ENCODE measurements around the gene GLMP. TPM values are rescaled to one million over a fixed set of nuclear protein-coding genes. Genes with fewer than 3 reads are reported as not detected.

The GLMP gene
- total and polyA plus RNA-seq, 2 of the 13 experiments (the other 11 are each of a cell fraction or from before 2014, with no cell fraction given), result 44.6 to 75.8 TPM

DNA sequence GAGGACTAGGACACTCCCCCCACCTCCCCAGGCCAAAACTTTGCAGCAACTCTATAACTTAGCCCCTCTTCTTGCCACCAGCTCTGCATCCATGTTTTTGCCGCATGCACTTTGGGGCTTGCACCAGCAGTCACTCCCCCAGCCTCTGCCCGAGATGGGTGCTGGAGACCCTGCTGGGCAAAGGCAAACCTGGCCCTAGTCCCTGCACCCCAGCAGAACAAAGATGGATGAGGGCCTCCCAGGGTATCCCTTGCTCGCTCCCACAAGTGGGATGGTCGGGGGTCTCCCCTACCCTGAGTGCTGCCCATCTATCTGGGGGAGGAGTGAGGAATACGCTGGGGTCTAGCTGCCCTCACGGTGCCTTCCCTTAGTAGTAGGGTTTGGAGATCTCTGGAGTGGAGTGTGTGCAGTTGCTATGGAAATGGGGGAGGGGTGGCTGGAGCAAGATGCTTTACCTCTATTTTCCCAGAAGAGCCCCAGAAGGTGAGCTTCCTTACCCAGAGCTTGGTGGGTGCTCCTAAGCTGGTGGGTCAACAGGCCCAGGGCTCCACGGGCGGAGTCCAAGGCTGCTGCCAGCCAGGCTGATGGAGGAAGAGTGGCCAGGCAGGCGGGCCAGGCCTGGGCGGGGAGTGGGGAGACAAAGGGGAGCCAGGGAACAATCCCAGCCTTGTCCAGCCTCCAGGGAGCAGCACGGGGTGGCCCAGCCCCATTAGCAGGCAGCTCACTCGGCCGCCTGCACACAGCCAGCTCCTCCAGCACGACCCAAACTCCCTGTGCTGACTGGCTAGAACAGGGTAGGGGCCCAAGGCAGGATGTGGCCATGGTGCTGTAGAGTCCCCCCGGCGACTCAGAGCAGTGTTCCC is 47.8 kb downstream of the GLMP start, which contains the start of gene PAQR6 (continued):
- TF ChIP-seq ZNF782 (CRISPR knock-in tag; IDR thresholded peaks at IDR 0.05; ENCODE audit: borderline replicate concordance) (no peak), RBM22 (optimal IDR thresholded peaks at IDR 0.05; ENCODE audit: low read length) (peak; percentile 82), NFYB (CRISPR knock-in tag; IDR thresholded peaks at IDR 0.05) (no peak), ZNF546 (CRISPR knock-in tag; conservative IDR thresholded peaks at IDR 0.05) (no peak), ZNF678 (CRISPR knock-in tag; IDR thresholded peaks at IDR 0.05) (no peak), KLF13 (CRISPR knock-in tag; IDR thresholded peaks at IDR 0.05) (no peak), PCBP1 (IDR thresholded peaks at IDR 0.05; ENCODE audit: borderline replicate concordance, low read depth, low read length) (0 out of 2 replicates have a peak, but pooled peaks have one; percentile 9), ZNF496 (CRISPR knock-in tag; IDR thresholded peaks at IDR 0.05; ENCODE audit: insufficient replicate concordance) (no peak), GABPA (IDR thresholded peaks at IDR 0.05; ENCODE audit: low read depth, low read length) (no peak), GABPA (CRISPR knock-in tag; IDR thresholded peaks at IDR 0.05; ENCODE audit: low read depth) (no peak), ZNF552 (CRISPR knock-in tag; IDR thresholded peaks at IDR 0.05; ENCODE audit: borderline replicate concordance) (no peak), KDM5B (CRISPR knock-in tag; IDR thresholded peaks at IDR 0.05; ENCODE audit: borderline replicate concordance) (no peak), CBX5 (CRISPR knock-in tag; IDR thresholded peaks at IDR 0.05; ENCODE audit: borderline replicate concordance) (no peak), GPN1 (CRISPR knock-in tag; IDR thresholded peaks at IDR 0.05; ENCODE audit: borderline replicate concordance) (no peak), SCMH1 (CRISPR knock-in tag; IDR thresholded peaks at IDR 0.05; ENCODE audit: borderline replicate concordance) (no peak)
- TF ChIP-seq, protein P1, sequence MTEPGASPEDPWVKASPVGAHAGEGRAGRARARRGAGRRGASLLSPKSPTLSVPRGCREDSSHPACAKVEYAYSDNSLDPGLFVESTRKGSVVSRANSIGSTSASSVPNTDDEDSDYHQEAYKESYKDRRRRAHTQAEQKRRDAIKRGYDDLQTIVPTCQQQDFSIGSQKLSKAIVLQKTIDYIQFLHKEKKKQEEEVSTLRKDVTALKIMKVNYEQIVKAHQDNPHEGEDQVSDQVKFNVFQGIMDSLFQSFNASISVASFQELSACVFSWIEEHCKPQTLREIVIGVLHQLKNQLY (CRISPR knock-in tag; IDR thresholded peaks at IDR 0.05), result no peak
- TF ChIP-seq, protein P2, sequence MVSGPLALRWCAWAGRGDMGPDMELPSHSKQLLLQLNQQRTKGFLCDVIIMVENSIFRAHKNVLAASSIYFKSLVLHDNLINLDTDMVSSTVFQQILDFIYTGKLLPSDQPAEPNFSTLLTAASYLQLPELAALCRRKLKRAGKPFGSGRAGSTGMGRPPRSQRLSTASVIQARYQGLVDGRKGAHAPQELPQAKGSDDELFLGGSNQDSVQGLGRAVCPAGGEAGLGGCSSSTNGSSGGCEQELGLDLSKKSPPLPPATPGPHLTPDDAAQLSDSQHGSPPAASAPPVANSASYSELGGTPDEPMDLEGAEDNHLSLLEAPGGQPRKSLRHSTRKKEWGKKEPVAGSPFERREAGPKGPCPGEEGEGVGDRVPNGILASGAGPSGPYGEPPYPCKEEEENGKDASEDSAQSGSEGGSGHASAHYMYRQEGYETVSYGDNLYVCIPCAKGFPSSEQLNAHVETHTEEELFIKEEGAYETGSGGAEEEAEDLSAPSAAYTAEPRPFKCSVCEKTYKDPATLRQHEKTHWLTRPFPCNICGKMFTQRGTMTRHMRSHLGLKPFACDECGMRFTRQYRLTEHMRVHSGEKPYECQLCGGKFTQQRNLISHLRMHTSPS (CRISPR knock-in tag; IDR thresholded peaks at IDR 0.05; ENCODE audit: low read depth), result peak; percentile 26; the same call in 1 of the 2 replicates
- TF ChIP-seq, protein P3, sequence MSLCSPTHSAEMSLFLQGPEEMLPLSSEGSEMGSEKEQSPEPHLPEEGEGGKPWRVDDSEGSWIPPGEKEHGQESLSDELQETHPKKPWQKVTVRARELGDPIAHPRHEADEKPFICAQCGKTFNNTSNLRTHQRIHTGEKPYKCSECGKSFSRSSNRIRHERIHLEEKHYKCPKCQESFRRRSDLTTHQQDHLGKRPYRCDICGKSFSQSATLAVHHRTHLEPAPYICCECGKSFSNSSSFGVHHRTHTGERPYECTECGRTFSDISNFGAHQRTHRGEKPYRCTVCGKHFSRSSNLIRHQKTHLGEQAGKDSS (CRISPR knock-in tag; IDR thresholded peaks at IDR 0.05; ENCODE audit: borderline replicate concordance, low read depth), result no peak
- TF ChIP-seq, protein P4, sequence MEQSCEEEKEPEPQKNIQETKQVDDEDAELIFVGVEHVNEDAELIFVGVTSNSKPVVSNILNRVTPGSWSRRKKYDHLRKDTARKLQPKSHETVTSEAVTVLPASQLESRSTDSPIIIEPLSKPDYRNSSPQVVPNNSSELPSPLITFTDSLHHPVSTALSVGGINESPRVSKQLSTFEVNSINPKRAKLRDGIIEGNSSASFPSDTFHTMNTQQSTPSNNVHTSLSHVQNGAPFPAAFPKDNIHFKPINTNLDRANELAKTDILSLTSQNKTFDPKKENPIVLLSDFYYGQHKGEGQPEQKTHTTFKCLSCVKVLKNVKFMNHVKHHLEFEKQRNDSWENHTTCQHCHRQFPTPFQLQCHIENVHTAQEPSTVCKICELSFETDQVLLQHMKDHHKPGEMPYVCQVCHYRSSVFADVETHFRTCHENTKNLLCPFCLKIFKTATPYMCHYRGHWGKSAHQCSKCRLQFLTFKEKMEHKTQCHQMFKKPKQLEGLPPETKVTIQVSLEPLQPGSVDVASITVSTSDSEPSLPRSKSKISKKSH (CRISPR knock-in tag; IDR thresholded peaks at IDR 0.05; ENCODE audit: borderline replicate concordance), result no peak
- TF ChIP-seq, protein P5, sequence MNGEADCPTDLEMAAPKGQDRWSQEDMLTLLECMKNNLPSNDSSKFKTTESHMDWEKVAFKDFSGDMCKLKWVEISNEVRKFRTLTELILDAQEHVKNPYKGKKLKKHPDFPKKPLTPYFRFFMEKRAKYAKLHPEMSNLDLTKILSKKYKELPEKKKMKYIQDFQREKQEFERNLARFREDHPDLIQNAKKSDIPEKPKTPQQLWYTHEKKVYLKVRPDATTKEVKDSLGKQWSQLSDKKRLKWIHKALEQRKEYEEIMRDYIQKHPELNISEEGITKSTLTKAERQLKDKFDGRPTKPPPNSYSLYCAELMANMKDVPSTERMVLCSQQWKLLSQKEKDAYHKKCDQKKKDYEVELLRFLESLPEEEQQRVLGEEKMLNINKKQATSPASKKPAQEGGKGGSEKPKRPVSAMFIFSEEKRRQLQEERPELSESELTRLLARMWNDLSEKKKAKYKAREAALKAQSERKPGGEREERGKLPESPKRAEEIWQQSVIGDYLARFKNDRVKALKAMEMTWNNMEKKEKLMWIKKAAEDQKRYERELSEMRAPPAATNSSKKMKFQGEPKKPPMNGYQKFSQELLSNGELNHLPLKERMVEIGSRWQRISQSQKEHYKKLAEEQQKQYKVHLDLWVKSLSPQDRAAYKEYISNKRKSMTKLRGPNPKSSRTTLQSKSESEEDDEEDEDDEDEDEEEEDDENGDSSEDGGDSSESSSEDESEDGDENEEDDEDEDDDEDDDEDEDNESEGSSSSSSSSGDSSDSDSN (CRISPR knock-in tag; IDR thresholded peaks at IDR 0.05), result peak; percentile 84
- TF ChIP-seq, protein P6, sequence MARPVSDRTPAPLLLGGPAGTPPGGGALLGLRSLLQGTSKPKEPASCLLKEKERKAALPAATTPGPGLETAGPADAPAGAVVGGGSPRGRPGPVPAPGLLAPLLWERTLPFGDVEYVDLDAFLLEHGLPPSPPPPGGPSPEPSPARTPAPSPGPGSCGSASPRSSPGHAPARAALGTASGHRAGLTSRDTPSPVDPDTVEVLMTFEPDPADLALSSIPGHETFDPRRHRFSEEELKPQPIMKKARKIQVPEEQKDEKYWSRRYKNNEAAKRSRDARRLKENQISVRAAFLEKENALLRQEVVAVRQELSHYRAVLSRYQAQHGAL (CRISPR knock-in tag; IDR thresholded peaks at IDR 0.05; ENCODE audit: not compliant biosample characterization), result no peak
